GM12878 (cell line): Measurements from ENCODE around the gene TMEM45A. TPM values are rescaled to one million over a fixed set of nuclear protein-coding genes. Genes with fewer than 3 reads are reported as not detected.

Source experiments
- ATAC-seq: fragments of 200-7000 bp; cut with Tn5 transposase; 3 replicates; pipeline ENCODE4 v1.9.1; 2020; ENCODE audit warnings: mild to moderate bottlenecking, moderate library complexity
- BruUV-seq: library from RNA; stranded (reverse); fragments of 400-500 nt; replicated peaks from 2 replicates; lab custom pipeline; 2021; lab: Mats Ljungman, UMichigan
- CTCF ChIA-PET: fragments of 300-600 bp; sonication (Branson Sonifier 250); formaldehyde crosslinking; extraction: SDS; loops from one replicate; lab custom pipeline; 2021; ENCODE audit warnings: inconsistent platforms; lab: Yijun Ruan, JAX
- POLR2A ChIA-PET: fragments of 350-600 bp; formaldehyde crosslinking; extraction: SDS; loops from one replicate; lab custom pipeline; 2021; ENCODE audit warnings: inconsistent platforms; lab: Charles Lee
- RAD21 ChIA-PET: fragments of 300-600 bp; sonication (Branson Sonifier 250); formaldehyde crosslinking; loops from one replicate; lab custom pipeline; 2023; ENCODE audit warnings: antibody characterized with exemption; ENCODE audit not compliant: unreplicated experiment; lab: Charles Lee
- SMC1A ChIA-PET: fragments of 300-600 bp; sonication (Branson Sonifier 250); formaldehyde crosslinking; loops from one replicate; lab custom pipeline; 2023; ENCODE audit not compliant: unreplicated experiment, uncharacterized antibody; lab: Charles Lee
- DNase-seq: peaks from one replicate; pipeline ENCODE4 v3.0.0-alpha.2; 2011; ENCODE audit warnings: low read depth, low spot score
- FAIRE-seq: peaks from 3 replicates; lab custom pipeline; 2011; peaks lifted over from hg19 to GRCh38; lab: Jason Lieb, UNC
- H2AFZ ChIP-seq: 2 replicates; pipeline ENCODE4 v1.6.0; 2011; ENCODE audit warnings: low read depth, low read length, control low read depth; ENCODE audit not compliant: control insufficient read depth
- H3K27ac ChIP-seq: 2 replicates; pipeline ENCODE4 v1.5.1; 2011; ENCODE audit warnings: control low read depth; ENCODE audit not compliant: control insufficient read depth, insufficient read depth
- H3K27me3 ChIP-seq, 2 experiments: replicated peaks in 1 of 2; 2 replicates each; pipeline versions ENCODE4 v1.6.0 to v1.6.1; 2011; ENCODE audit warnings: low read length in 1 of 2; ENCODE audit not compliant: control insufficient read depth in 2 of 2, insufficient read depth in 2 of 2
- H3K36me3 ChIP-seq, 2 experiments: 2 replicates each; pipeline ENCODE4 v1.5.1; 2011; ENCODE audit warnings: low read length in 1 of 2; ENCODE audit not compliant: control insufficient read depth in 2 of 2, insufficient read depth in 2 of 2
- H3K4me1 ChIP-seq: 2 replicates; pipeline ENCODE4 v1.6.1; 2011; ENCODE audit warnings: mild to moderate bottlenecking, low read length, moderate library complexity, mixed read lengths; ENCODE audit not compliant: control insufficient read depth, insufficient read depth
- H3K4me2 ChIP-seq: 2 replicates; pipeline ENCODE4 v1.6.0; 2011; ENCODE audit warnings: control low read depth; ENCODE audit not compliant: control insufficient read depth, insufficient read depth
- H3K4me3 ChIP-seq: fragments of 200-600 bp; sonication (generic); 2 replicates; pipeline ENCODE4 v1.5.1; 2016
- H3K79me2 ChIP-seq: 2 replicates; pipeline ENCODE4 v1.6.0; 2011; ENCODE audit warnings: low read length; ENCODE audit not compliant: control insufficient read depth, insufficient read depth
- H3K9ac ChIP-seq: 2 replicates; pipeline ENCODE4 v1.8.0; 2011; ENCODE audit warnings: low read length, control low read depth, mixed read lengths; ENCODE audit not compliant: control insufficient read depth, insufficient read depth
- H3K9me3 ChIP-seq: replicated peaks from 3 replicates; pipeline ENCODE4 v1.5.1; 2011; ENCODE audit warnings: mild to moderate bottlenecking, low read length; ENCODE audit not compliant: control insufficient read depth, insufficient read depth
- H4K20me1 ChIP-seq: 2 replicates; pipeline ENCODE4 v1.6.0; 2011; ENCODE audit not compliant: control insufficient read depth, insufficient read depth
- ASH2L ChIP-seq: fragments of 300-600, 200-600 bp; sonication (generic); IDR thresholded peaks from 2 replicates; pipeline ENCODE4 v1.6.1; 2017; ENCODE audit warnings: low read depth, mild to moderate bottlenecking, borderline replicate concordance
- ATF3 ChIP-seq: IDR thresholded peaks from 2 replicates; pipeline ENCODE4 v1.6.1; 2011; ENCODE audit warnings: low read depth, mild to moderate bottlenecking, low read length, moderate library complexity, borderline replicate concordance; ENCODE audit errors: extremely low read depth
- BACH1 ChIP-seq: fragments of 450-650 bp; IDR thresholded peaks from 2 replicates; pipeline ENCODE4 v1.6.1; 2017; ENCODE audit warnings: mild to moderate bottlenecking, borderline replicate concordance
- BHLHE40 ChIP-seq, 2 experiments: fragments of 450-650 bp in 1 of 2; IDR thresholded peaks; 2 replicates each; pipeline ENCODE4 v1.6.1; 2011 to 2017; ENCODE audit warnings: low read depth in 2 of 2, borderline replicate concordance in 1 of 2, improper control_type of control experiment in 1 of 2, low read length in 1 of 2, mild to moderate bottlenecking in 1 of 2
- CHD1 ChIP-seq: IDR thresholded peaks from 2 replicates; pipeline ENCODE4 v1.6.1; 2012; ENCODE audit warnings: low read depth, low read length, improper control_type of control experiment
- CHD4 ChIP-seq: fragments of 200-600 bp; sonication (generic); IDR thresholded peaks from 2 replicates; pipeline ENCODE4 v1.6.1; 2016; ENCODE audit warnings: mild to moderate bottlenecking
- EZH2 ChIP-seq: IDR thresholded peaks from 2 replicates; pipeline ENCODE4 v1.6.1; 2012; ENCODE audit warnings: low read depth, mild to moderate bottlenecking, control low read depth, inconsistent platforms, low read length, borderline replicate concordance; ENCODE audit not compliant: control insufficient read depth
- POU2F2 ChIP-seq: IDR thresholded peaks from 3 replicates; pipeline ENCODE4 v1.6.1; 2011; ENCODE audit warnings: low read depth, mild to moderate bottlenecking, low read length, borderline replicate concordance
- RELA ChIP-seq: fragments of 450-650 bp; IDR thresholded peaks from 2 replicates; pipeline ENCODE4 v1.8.0; 2014; ENCODE audit warnings: borderline replicate concordance; ENCODE audit not compliant: partially characterized antibody
- SIX5 ChIP-seq: IDR thresholded peaks from 2 replicates; pipeline ENCODE4 v1.6.1; 2011; ENCODE audit warnings: mild to moderate bottlenecking, low read depth, low read length, moderate library complexity; ENCODE audit not compliant: severe bottlenecking
- SMAD5 ChIP-seq: IDR thresholded peaks from 2 replicates; pipeline ENCODE4 v1.6.1; 2016; ENCODE audit warnings: antibody characterized with exemption, low read depth
- SMARCA5 ChIP-seq: fragments of 450-650 bp; IDR thresholded peaks from 2 replicates; pipeline ENCODE4 v1.6.1; 2017; ENCODE audit warnings: mild to moderate bottlenecking
- USF2 ChIP-seq: IDR thresholded peaks from 2 replicates; pipeline ENCODE4 v1.6.1; 2011; ENCODE audit warnings: low read depth, low read length, improper control_type of control experiment, borderline replicate concordance
- ZBTB33 ChIP-seq: fragments of 450-650 bp; IDR thresholded peaks from 2 replicates; pipeline ENCODE4 v1.6.1; 2017; ENCODE audit warnings: mild to moderate bottlenecking
- WGBS: methylation state at CpG from one replicate; pipeline ENCODE4 v1.1.6; 2016; ENCODE audit warnings: low lambda C conversion rate; ENCODE audit not compliant: insufficient replicate concordance, insufficient coverage; ENCODE audit errors: missing lambda C conversion rate; 5-methylcytosine and 5-hydroxymethylcytosine counted together
- in situ Hi-C: fragments of 300-500 bp; cut with MboI; formaldehyde crosslinking; loops from 9 replicates; pipeline ENCODE4 v1.14.3; 2018; ENCODE audit warnings: mixed read lengths
- intact Hi-C: fragments of 100-400 bp; cut with micrococcal nuclease; formaldehyde crosslinking; loops from one replicate; pipeline ENCODE4 v1.14.2; 2022; ENCODE audit not compliant: unreplicated experiment
- polyA plus RNA-seq, 11 experiments: library from polyadenylated mRNA; depleted of rRNA in 4 of 11; unstranded in 6 of 11; stranded (reverse) in 5 of 11; fragments of >200 nt; fragmentation: Nextera tagmentation in 4 of 11; fragmentation: Illumina TruSeq in 1 of 11; extraction: Ambion mirVana in 4 of 11; extraction: Trizol in 1 of 11; gene quantifications; 1 replicate in 1 of 11; 2 replicates in 10 of 11; pipeline versions ENCODE4 v1.2.1 to v1.2.3, GENCODE V29; 2011 to 2016; ENCODE audit warnings: inconsistent platforms in 2 of 11, missing spikeins in 2 of 11, low read depth in 1 of 11
- total RNA-seq, 4 experiments: library from RNA; depleted of rRNA in 3 of 4; stranded (reverse); fragments of >200 nt in 3 of 4; fragmentation: Illumina TruSeq in 1 of 4; extraction: Trizol in 1 of 4; gene quantifications; 2 replicates each; pipeline versions ENCODE4 v1.2.1 to v1.2.3, GENCODE V29; 2013 to 2021

Gene TMEM45A
- total and polyA plus RNA-seq, 10 of the 15 experiments (the other 5 are each of a cell fraction or from before 2014, with no cell fraction given): 0.34 to 5.3 (median 0.83) TPM

GRCh38 chr3:100516232-100516631 is 23.8 kb downstream of the TMEM45A start:
- POLR2A ChIA-PET: no interaction called here
- no peak for TF ChIP-seq BACH1
- no peak for TF ChIP-seq SMAD5
- in situ Hi-C loops: no loop called here
- H3K79me2 ChIP-seq: no peaks in the 10 kb centered on the region
- no peaks in the 10 kb centered on the region; the same call in 1 of the 2 replicates for H3K4me1 ChIP-seq
- WGBS: 21% methylated on average over 2 of the region's 2 CpGs
- no peak overlapping the region for H2AFZ ChIP-seq
- RAD21 ChIA-PET: no interaction called here
- FAIRE-seq: no peak
- CTCF ChIA-PET: no interaction called here
- H3K4me3 ChIP-seq: no peak overlapping the region
- BruUV-seq: no TSS peak
- no peaks in the 10 kb centered on the region; the same call in 2 of the 3 replicates for H3K9me3 ChIP-seq
- H3K9ac ChIP-seq: no peak overlapping the region
- DNase-seq: no peak
- no peak overlapping the region for H3K27ac ChIP-seq
- no peak overlapping the region for H3K4me2 ChIP-seq
- H4K20me1 ChIP-seq: no peaks in the 10 kb centered on the region
- intact Hi-C loops: no loop called here
- no peak for ATAC-seq
- H3K36me3 ChIP-seq: no peaks in the 10 kb centered on the region; a peak in 1 of 4 replicates
- H3K27me3 ChIP-seq: no peaks in the 10 kb centered on the region
- SMC1A ChIA-PET: no interaction called here

- no peak for DNase-seq
- H3K79me2 ChIP-seq: no peaks in the 10 kb centered on the region
- POLR2A ChIA-PET: no interaction called here
- no peak overlapping the region for H2AFZ ChIP-seq
- CTCF ChIA-PET: no interaction called here
- RAD21 ChIA-PET: no interaction called here
- H3K9ac ChIP-seq: no peak overlapping the region
- no peaks in the 10 kb centered on the region; the same call in 1 of the 2 replicates for H3K4me1 ChIP-seq
- H3K4me2 ChIP-seq: no peak overlapping the region
- intact Hi-C loops: no loop called here
- WGBS: 62% methylated on average over 4 of the region's 4 CpGs
- H3K27ac ChIP-seq: no peak overlapping the region
- SMC1A ChIA-PET: no interaction called here
- no peaks in the 10 kb centered on the region; a peak in 1 of 4 replicates for H3K36me3 ChIP-seq
- no peaks in the 10 kb centered on the region for H4K20me1 ChIP-seq
- no peak for FAIRE-seq
- in situ Hi-C loops: no loop called here
- H3K27me3 ChIP-seq: no peaks in the 10 kb centered on the region
- no peaks in the 10 kb centered on the region; the same call in 2 of the 3 replicates for H3K9me3 ChIP-seq
- BruUV-seq: no TSS peak
- TF ChIP-seq CHD1 (no peak), ASH2L (no peak), CHD4 (no peak), SIX5 (no peak), POU2F2 (no peak), EZH2 (no peak), RELA (no peak), ATF3 (no peak), BHLHE40 (IDR thresholded peaks at IDR 0.05; ENCODE audit: borderline replicate concordance in 1 of 2, low read depth in 2 of 2, low read length in 1 of 2) (no peak), ZBTB33 (no peak), USF2 (no peak), SMARCA5 (no peak)
- no peak for ATAC-seq
- no peak overlapping the region for H3K4me3 ChIP-seq
Observed at GRCh38 chr3:100516838-100517237, 24.4 kb downstream of the TMEM45A start.
